Body of pancreas (tissue), 4 donors: ENCODE data around the gene IQGAP2. TPM values are rescaled to one million over a fixed set of nuclear protein-coding genes. Genes with fewer than 3 reads are reported as not detected.

Source experiments
- ATAC-seq: fragments of 150-250 bp; one replicate; pipeline ENCODE4 v1.9.1; 2016
- DNase-seq, 4 donors: peaks; one replicate each; pipeline ENCODE4 v3.0.0-alpha.2; 2019
- H3K27ac ChIP-seq, 4 donors: fragments of 200-600 bp; sonication (generic); 1 replicate in 3 of 4; 2 replicates in 1 of 4; pipeline versions ENCODE4 v1.5.1 to v1.6.1; 2016 to 2019; ENCODE audit warnings: mild to moderate bottlenecking in 1 of 4, mixed read lengths in 1 of 4, moderate library complexity in 1 of 4
- H3K27me3 ChIP-seq, 2 donors: fragments of 200-600 bp; sonication (generic); one replicate each; pipeline ENCODE4 v1.6.0; 2016; ENCODE audit warnings: mild to moderate bottlenecking in 1 of 2
- H3K36me3 ChIP-seq, 2 donors: fragments of 200-600 bp; sonication (generic); replicated peaks in 1 of 2; 2 replicates each; pipeline ENCODE4 v1.5.1; 2016; ENCODE audit warnings: low read depth in 2 of 2; ENCODE audit not compliant: insufficient read depth in 1 of 2
- H3K4me1 ChIP-seq: fragments of 200-600 bp; sonication (generic); one replicate; pipeline ENCODE4 v1.6.0; 2016
- H3K4me3 ChIP-seq, 2 donors: fragments of 200-600 bp; sonication (generic); 1 replicate in 1 of 2; 2 replicates in 1 of 2; pipeline ENCODE4 v1.5.1; 2016 to 2019
- H3K9me3 ChIP-seq, 3 donors: fragments of 200-600 bp; sonication (generic); 1 replicate in 2 of 3; 2 replicates in 1 of 3; pipeline ENCODE4 v1.5.1; 2016
- POLR2A ChIP-seq, 3 donors: fragments of 450-650 bp; IDR thresholded peaks; one replicate each; pipeline ENCODE4 v1.6.1; 2016; ENCODE audit warnings: antibody characterized with exemption in 3 of 3, mild to moderate bottlenecking in 2 of 3
- WGBS, 2 donors: methylation state at CpG; one replicate each; pipeline ENCODE4 v1.1.5; 2017; 5-methylcytosine and 5-hydroxymethylcytosine counted together
- intact Hi-C: fragments of 100-400 bp; cut with DNase I; formaldehyde crosslinking; loops from one replicate; pipeline ENCODE4 v1.15.1; 2023
- total RNA-seq, 2 donors: library from RNA; depleted of rRNA; stranded (reverse); fragments of >200 nt; gene quantifications; one replicate each; pipeline ENCODE4 v1.1.0, GENCODE V29; 2016
- TF ChIP-seq, protein P1 (sequence below), 7 experiments: fragments of 450-650 bp in 4 of 7; fragments of 200-600 bp in 3 of 7; sonication (generic) in 3 of 7; IDR thresholded peaks; one replicate each; pipeline ENCODE4 v1.5.1; 2016 to 2019; ENCODE audit warnings: antibody characterized with exemption in 7 of 7

Gene IQGAP2, protein sequence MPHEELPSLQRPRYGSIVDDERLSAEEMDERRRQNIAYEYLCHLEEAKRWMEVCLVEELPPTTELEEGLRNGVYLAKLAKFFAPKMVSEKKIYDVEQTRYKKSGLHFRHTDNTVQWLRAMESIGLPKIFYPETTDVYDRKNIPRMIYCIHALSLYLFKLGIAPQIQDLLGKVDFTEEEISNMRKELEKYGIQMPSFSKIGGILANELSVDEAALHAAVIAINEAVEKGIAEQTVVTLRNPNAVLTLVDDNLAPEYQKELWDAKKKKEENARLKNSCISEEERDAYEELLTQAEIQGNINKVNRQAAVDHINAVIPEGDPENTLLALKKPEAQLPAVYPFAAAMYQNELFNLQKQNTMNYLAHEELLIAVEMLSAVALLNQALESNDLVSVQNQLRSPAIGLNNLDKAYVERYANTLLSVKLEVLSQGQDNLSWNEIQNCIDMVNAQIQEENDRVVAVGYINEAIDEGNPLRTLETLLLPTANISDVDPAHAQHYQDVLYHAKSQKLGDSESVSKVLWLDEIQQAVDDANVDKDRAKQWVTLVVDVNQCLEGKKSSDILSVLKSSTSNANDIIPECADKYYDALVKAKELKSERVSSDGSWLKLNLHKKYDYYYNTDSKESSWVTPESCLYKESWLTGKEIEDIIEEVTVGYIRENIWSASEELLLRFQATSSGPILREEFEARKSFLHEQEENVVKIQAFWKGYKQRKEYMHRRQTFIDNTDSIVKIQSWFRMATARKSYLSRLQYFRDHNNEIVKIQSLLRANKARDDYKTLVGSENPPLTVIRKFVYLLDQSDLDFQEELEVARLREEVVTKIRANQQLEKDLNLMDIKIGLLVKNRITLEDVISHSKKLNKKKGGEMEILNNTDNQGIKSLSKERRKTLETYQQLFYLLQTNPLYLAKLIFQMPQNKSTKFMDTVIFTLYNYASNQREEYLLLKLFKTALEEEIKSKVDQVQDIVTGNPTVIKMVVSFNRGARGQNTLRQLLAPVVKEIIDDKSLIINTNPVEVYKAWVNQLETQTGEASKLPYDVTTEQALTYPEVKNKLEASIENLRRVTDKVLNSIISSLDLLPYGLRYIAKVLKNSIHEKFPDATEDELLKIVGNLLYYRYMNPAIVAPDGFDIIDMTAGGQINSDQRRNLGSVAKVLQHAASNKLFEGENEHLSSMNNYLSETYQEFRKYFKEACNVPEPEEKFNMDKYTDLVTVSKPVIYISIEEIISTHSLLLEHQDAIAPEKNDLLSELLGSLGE (N-terminal part only)
- 10 to 100 TPM; 41.2 to 49.5 TPM for total RNA-seq

DNA sequence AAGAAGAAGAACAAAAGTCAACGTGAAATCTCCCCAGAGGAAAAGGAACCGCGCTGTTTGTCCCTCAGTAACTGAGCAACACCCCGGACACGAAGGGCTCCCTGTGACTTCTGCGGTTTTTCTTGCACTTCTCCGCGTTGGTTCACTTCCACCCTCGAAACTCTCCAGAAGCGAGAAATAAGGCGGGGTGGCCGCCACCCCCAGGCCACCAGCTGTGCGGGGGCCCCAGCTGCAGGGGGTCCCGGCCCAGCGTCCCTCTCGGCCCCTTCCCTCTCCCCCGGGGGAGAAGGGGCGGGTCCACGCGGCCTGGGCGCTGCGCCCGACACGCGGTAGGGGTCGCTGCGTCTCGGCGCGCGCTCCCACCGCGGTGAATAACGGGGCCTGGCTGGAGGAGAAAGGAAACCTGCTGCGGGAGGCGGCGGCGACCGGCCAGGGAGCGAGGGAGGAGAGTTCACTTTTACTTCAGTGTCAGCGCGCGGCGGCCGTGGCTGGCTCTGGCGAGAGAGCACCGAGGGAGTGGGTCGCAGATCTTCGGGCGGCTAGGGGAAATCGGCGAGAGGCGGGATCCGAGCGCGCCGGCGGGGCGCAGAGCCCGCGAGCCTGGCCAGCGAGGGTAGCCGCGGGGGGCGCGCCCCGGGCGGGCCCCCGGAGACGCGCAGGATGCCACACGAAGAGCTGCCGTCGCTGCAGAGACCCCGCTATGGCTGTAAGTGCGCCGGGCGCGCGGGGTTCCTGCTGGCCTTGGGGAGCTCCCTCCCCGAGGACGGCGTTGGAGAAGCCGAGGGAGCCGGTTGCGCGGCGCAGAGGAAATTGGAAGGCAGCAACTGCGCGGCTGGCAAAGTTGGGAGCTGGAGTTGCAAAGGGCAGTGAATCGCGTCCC, at the start of gene IQGAP2:
Gene IQGAP2 (plus strand): TSS at position 400 of the 880 bp plus-strand sequence. CDS start 261 bp downstream, at position 661.
- Histone ChIP-seq H3K9me3 (no peaks in the 10 kb centered on the region), H3K27me3 (no peaks in the 10 kb centered on the region), H3K4me3 (peak within 1 kb of the TSS; percentile 26 to 65), H3K27ac (peak within 1 kb of the TSS; percentile 80 to 97 (median 95)), H3K4me1 (peaks cover 49% of the 10 kb centered on the region), H3K36me3 (no peaks in the 10 kb centered on the region)
- 0 to 1% methylated on average over 26 to 91 of the region's 92 CpGs for WGBS, 2 donors
- TF ChIP-seq POLR2A (IDR thresholded peaks at IDR 0.05) = peak; percentile 54 to 74 (median 70)
- TF ChIP-seq, protein P1, sequence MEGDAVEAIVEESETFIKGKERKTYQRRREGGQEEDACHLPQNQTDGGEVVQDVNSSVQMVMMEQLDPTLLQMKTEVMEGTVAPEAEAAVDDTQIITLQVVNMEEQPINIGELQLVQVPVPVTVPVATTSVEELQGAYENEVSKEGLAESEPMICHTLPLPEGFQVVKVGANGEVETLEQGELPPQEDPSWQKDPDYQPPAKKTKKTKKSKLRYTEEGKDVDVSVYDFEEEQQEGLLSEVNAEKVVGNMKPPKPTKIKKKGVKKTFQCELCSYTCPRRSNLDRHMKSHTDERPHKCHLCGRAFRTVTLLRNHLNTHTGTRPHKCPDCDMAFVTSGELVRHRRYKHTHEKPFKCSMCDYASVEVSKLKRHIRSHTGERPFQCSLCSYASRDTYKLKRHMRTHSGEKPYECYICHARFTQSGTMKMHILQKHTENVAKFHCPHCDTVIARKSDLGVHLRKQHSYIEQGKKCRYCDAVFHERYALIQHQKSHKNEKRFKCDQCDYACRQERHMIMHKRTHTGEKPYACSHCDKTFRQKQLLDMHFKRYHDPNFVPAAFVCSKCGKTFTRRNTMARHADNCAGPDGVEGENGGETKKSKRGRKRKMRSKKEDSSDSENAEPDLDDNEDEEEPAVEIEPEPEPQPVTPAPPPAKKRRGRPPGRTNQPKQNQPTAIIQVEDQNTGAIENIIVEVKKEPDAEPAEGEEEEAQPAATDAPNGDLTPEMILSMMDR (IDR thresholded peaks at IDR 0.05) = peak; percentile 76 to 92 (median 80)
- intact Hi-C loops = no loop called here
- peak; percentile 75 to 83 (median 82) for DNase-seq
- ATAC-seq = peak; percentile 70

DNA sequence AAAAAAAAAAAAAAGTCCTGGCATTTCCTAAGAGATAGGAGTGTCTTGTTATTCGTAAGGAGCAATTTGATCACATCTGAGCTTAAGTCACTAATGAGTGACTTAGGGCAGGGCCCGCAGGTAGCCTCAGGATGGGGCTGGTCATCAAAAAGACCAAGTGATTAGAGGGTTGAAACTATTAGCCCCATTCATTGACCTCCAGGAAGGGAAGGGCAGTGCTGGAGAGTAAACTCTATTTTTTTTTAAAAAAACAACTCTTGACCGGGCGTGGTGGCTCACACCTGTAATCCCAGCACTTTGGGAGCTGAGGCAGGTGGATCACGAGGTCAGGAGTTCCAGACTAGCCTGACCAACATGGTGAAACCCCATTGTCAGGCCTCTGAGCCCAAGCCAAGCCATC, 46.2 kb upstream of the IQGAP2 start:
- ATAC-seq (no peak), DNase-seq (no peak)
- TF ChIP-seq, protein P1 (IDR thresholded peaks at IDR 0.05) = no peak
- TF ChIP-seq POLR2A (IDR thresholded peaks at IDR 0.05) = no peak
- Histone ChIP-seq H3K27me3 (no peaks in the 10 kb centered on the region), H3K4me3 (no peak overlapping the region), H3K27ac (no peak overlapping the region), H3K4me1 (no peaks in the 10 kb centered on the region), H3K36me3 (no peaks in the 10 kb centered on the region), H3K9me3 (no peaks in the 10 kb centered on the region)
- intact Hi-C loops = no loop called here
- WGBS, 2 donors = 94 to 95% methylated on average over 5 of the region's 5 CpGs

DNA sequence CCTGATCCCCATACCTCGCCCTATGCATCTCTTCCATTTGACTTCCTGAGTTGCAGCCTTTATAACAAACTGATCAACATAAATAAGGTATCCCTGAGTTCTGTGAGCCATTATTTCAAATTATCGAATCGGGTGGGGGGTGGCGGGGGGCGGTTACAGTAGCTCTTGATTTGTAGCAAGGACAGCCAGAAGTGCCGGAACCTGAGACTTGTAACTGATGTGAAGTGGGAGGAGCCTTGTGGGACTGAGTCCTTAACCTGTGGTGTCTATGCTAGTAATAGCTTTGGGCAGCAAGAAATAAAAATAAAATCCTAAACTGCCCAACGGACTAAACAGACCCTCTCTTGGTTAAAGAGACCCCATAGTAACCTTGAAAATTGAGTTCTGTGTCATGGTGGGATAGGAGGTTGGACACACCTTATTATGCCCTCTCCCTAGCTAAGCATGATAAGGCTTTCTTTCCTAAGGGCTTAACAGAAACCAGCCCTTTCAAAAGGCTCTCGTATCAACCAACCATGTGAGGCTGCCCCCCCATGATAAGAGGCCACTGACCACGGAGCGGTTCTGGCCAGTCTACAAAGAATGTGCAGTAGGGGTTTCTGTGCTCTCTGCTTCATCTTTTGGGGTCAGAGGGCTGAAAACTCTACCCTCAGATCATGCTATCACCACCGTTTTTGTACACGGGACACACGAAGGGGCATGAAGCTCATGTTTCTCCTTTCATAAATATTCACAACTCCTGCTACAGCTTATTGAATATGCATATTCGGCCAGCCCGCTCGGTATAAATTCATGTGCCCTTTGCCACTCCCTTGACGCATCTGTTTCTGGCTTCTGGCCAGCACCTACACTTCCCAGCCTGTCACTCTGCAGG, 39.5 kb upstream of the IQGAP2 start:
- peak; percentile 66 to 81 (median 78) for DNase-seq
- H3K9me3 ChIP-seq = no peaks in the 10 kb centered on the region
- WGBS, 2 donors = 25 to 31% methylated on average over 17 of the region's 17 CpGs
- H3K27ac ChIP-seq = peak overlapping the region in 1 of 4 donors; percentile 35
- ATAC-seq = peak; percentile 76
- H3K4me3 ChIP-seq = no peak overlapping the region
- intact Hi-C loops = no loop called here
- H3K27me3 ChIP-seq = no peaks in the 10 kb centered on the region
- H3K36me3 ChIP-seq = no peaks in the 10 kb centered on the region
- peaks cover 11% of the 10 kb centered on the region for H3K4me1 ChIP-seq
- no peak for TF ChIP-seq POLR2A (IDR thresholded peaks at IDR 0.05)
- TF ChIP-seq, protein P1 (IDR thresholded peaks at IDR 0.05) = no peak
